ENCODE results near the gene EDIL3. TPM values are rescaled to one million over a fixed set of nuclear protein-coding genes. Genes with fewer than 3 reads are reported as not detected.

Gene EDIL3
- total RNA-seq, 2 experiments from 2014 or later, result not detected

GRCh38 chr5:83925955-83926337, 458.7 kb downstream of the EDIL3 start:
- CTCF ChIA-PET, result interaction anchor here (2.0 to 3.0 kb wide), 2 partner anchors 11 to 15 kb away, joined by 12 read pairs; no protein-coding TSS in a partner anchor
- no peak overlapping the region for H3K4me3 Mint-ChIP-seq
- H3K27ac Mint-ChIP-seq, result no peak overlapping the region
- no peak for TF ChIP-seq CTCF (IDR thresholded peaks at IDR 0.05)
- no peaks in the 10 kb centered on the region for H3K27me3 Mint-ChIP-seq
- H3K4me1 Mint-ChIP-seq (ENCODE audit: low read depth), result no peaks in the 10 kb centered on the region
- no peaks in the 10 kb centered on the region for H3K9me3 Mint-ChIP-seq
- intact Hi-C loops (cut with micrococcal nuclease), result no loop called here
- no peaks in the 10 kb centered on the region for H3K36me3 Mint-ChIP-seq (ENCODE audit: low read depth)
- ATAC-seq, result no peak
- POLR2A ChIA-PET, result no interaction called here
- no peak for DNase-seq

DNA sequence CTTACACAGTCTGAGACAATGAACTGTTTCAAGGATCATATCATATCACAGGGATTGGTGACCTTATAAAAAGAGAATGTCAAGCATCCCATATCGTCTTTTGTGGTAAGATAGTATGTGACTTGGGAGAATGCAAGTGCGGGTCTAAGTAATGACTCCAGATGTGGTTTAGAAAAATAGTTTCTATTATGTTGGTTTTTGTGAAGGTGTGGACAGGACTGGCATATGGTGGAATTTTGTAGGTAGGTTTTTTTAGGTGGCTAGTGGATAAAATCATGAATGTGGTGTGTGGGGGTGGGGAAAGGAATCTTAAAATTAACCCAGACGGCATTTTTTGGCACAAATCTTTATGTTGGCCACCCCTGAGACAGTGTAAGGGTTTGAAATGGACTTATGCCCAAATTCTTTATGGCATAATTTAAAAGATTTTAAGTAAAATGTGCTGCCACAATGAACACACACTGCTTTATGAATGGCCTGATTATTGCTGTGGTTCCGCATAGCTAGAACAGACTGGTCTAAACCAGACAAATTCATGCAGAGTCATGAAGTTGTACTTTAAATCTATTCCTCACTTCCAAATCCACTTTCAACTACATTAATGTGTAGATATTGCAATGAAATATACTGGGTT, 459.2 kb downstream of the EDIL3 start:
- intact Hi-C loops (cut with micrococcal nuclease), result no loop called here
- ChIA-PET CTCF (interaction anchor here (2.0 to 3.0 kb wide), 2 partner anchors 10 to 16 kb away, joined by 12 read pairs; no protein-coding TSS in a partner anchor), POLR2A (no interaction called here)
- no peak for ATAC-seq
- no peak overlapping the region for H3K4me3 Mint-ChIP-seq
- no peak overlapping the region for H3K27ac Mint-ChIP-seq
- H3K27me3 Mint-ChIP-seq, result no peaks in the 10 kb centered on the region
- no peak for DNase-seq
- H3K4me1 Mint-ChIP-seq (ENCODE audit: low read depth), result no peaks in the 10 kb centered on the region
- H3K36me3 Mint-ChIP-seq (ENCODE audit: low read depth), result no peaks in the 10 kb centered on the region
- TF ChIP-seq CTCF (IDR thresholded peaks at IDR 0.05), result no peak
- H3K9me3 Mint-ChIP-seq, result no peaks in the 10 kb centered on the region

DNA sequence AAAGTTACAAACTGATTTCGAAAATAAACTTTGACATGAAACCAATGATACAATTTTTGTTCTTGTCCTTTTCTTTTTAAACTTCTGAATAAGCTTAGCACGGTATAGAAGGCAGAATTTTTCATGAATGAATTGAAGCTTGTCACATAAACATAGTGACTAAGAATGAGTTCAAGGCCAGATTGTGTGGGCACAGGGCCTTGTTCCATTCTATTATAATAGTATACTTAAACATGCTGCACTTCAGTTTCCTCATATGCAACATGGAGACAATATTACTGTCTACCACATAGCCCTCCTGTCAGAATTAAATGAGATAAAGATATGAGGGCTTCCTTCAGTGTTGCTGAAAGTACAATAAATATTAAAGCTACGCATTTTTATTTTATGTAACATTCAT, 459.8 kb downstream of the EDIL3 start:
- H3K9me3 Mint-ChIP-seq, result no peaks in the 10 kb centered on the region
- ATAC-seq, result no peak
- H3K36me3 Mint-ChIP-seq (ENCODE audit: low read depth), result no peaks in the 10 kb centered on the region
- H3K27me3 Mint-ChIP-seq, result no peaks in the 10 kb centered on the region
- intact Hi-C loops (cut with micrococcal nuclease), result no loop called here
- no peaks in the 10 kb centered on the region for H3K4me1 Mint-ChIP-seq (ENCODE audit: low read depth)
- POLR2A ChIA-PET, result no interaction called here
- DNase-seq, result no peak
- H3K27ac Mint-ChIP-seq, result no peak overlapping the region
- no peak for TF ChIP-seq CTCF (IDR thresholded peaks at IDR 0.05)
- CTCF ChIA-PET, result no interaction called here
- H3K4me3 Mint-ChIP-seq, result no peak overlapping the region

- Mint-ChIP-seq H3K27me3 (no peaks in the 10 kb centered on the region), H3K36me3 (ENCODE audit: low read depth) (no peaks in the 10 kb centered on the region), H3K4me3 (no peak overlapping the region), H3K9me3 (no peaks in the 10 kb centered on the region), H3K27ac (no peak overlapping the region), H3K4me1 (ENCODE audit: low read depth) (no peaks in the 10 kb centered on the region)
- DNase-seq, result no peak
- CTCF ChIA-PET, result no interaction called here
- TF ChIP-seq CTCF (IDR thresholded peaks at IDR 0.05), result no peak
- POLR2A ChIA-PET, result no interaction called here
- intact Hi-C loops (cut with micrococcal nuclease), result no loop called here
- no peak for ATAC-seq
Measured at GRCh38 chr5:83924171-83924570, 460.5 kb downstream of the EDIL3 start.

GRCh38 chr5:83922699-83923098, 462.0 kb downstream of the EDIL3 start:
- no peak overlapping the region for H3K27ac Mint-ChIP-seq
- no peak for TF ChIP-seq CTCF (IDR thresholded peaks at IDR 0.05)
- ATAC-seq, result no peak
- ChIA-PET CTCF (interaction anchor here (0.5 kb wide), 1 partner anchor 217 kb away, joined by 3 read pairs; no protein-coding TSS in a partner anchor), POLR2A (no interaction called here)
- no peaks in the 10 kb centered on the region for H3K27me3 Mint-ChIP-seq
- intact Hi-C loops (cut with micrococcal nuclease), result no loop called here
- H3K4me3 Mint-ChIP-seq, result no peak overlapping the region
- H3K9me3 Mint-ChIP-seq, result no peaks in the 10 kb centered on the region
- DNase-seq, result no peak
- H3K36me3 Mint-ChIP-seq (ENCODE audit: low read depth), result no peaks in the 10 kb centered on the region
- H3K4me1 Mint-ChIP-seq (ENCODE audit: low read depth), result no peaks in the 10 kb centered on the region
